B cell (primary cell): Measurements from ENCODE around the gene LHCGR. TPM values are rescaled to one million over a fixed set of nuclear protein-coding genes. Genes with fewer than 3 reads are reported as not detected.

Experiments
- ATAC-seq: fragments of 200-7000 bp; cut with Tn5 transposase; one replicate; pipeline ENCODE4 v1.10.0; 2021; ENCODE audit warnings: low read depth, mild to moderate bottlenecking, moderate number of reproducible peaks, moderate library complexity
- CTCF ChIA-PET: fragments of 350-600 bp; sonication (Branson Sonifier 250); formaldehyde crosslinking; loops from one replicate; lab custom pipeline; 2021; ENCODE audit warnings: antibody characterized with exemption, inconsistent platforms; lab: Charles Lee
- POLR2A ChIA-PET: fragments of 350-600 bp; sonication (Branson Sonifier 250); formaldehyde crosslinking; loops from one replicate; lab custom pipeline; 2021; ENCODE audit warnings: antibody characterized with exemption; lab: Charles Lee
- DNase-seq: peaks from one replicate; pipeline ENCODE4 v3.0.0; 2013
- H2AFZ ChIP-seq: 2 replicates; pipeline ENCODE4 v1.6.1; 2012; ENCODE audit warnings: mild to moderate bottlenecking, low read depth, low read length; ENCODE audit not compliant: insufficient read depth, poor library complexity, severe bottlenecking
- H3K27ac ChIP-seq, 2 donors: 1 replicate in 1 of 2; 2 replicates in 1 of 2; pipeline ENCODE4 v1.5.1; 2012 to 2013; ENCODE audit warnings: low read length in 2 of 2, mild to moderate bottlenecking in 2 of 2, moderate library complexity in 1 of 2
- H3K27me3 ChIP-seq, 4 experiments: fragments of 200-600 bp in 1 of 4; sonication (generic) in 1 of 4; replicated peaks in 1 of 4; 1 replicate in 2 of 4; 2 replicates in 2 of 4; pipeline versions ENCODE4 v1.6.1 to v1.7.0; 2013 to 2016; ENCODE audit warnings: low read length in 3 of 4, mild to moderate bottlenecking in 2 of 4, mixed read lengths in 1 of 4, moderate library complexity in 1 of 4; ENCODE audit not compliant: insufficient read depth in 4 of 4, control insufficient read depth in 3 of 4; ENCODE audit errors: control extremely low read depth in 1 of 4
- H3K36me3 ChIP-seq, 2 experiments: replicated peaks in 1 of 2; 1 replicate in 1 of 2; 2 replicates in 1 of 2; pipeline versions ENCODE4 v1.6.1 to v1.7.1; 2013; ENCODE audit warnings: low read length in 1 of 2; ENCODE audit not compliant: insufficient read depth in 2 of 2, control insufficient read depth in 1 of 2; ENCODE audit errors: control extremely low read depth in 1 of 2, extremely low read depth in 1 of 2
- H3K4me1 ChIP-seq, 2 donors: fragments of 200-600 bp in 1 of 2; sonication (generic) in 1 of 2; 1 replicate in 1 of 2; 2 replicates in 1 of 2; pipeline versions ENCODE4 v1.5.1 to v1.6.1; 2013 to 2017; ENCODE audit warnings: low read length in 2 of 2; ENCODE audit not compliant: control insufficient read depth in 2 of 2, insufficient read depth in 2 of 2
- H3K4me2 ChIP-seq: replicated peaks from 2 replicates; pipeline ENCODE3; 2012; ENCODE audit warnings: mild to moderate bottlenecking, low read depth, low read length; ENCODE audit not compliant: poor library complexity, severe bottlenecking
- H3K4me3 ChIP-seq, 5 experiments: fragments of 200-600 bp in 1 of 5; sonication (generic) in 1 of 5; 1 replicate in 3 of 5; 2 replicates in 2 of 5; pipeline versions ENCODE4 v1.5.1 to v1.7.0; 2011 to 2016; ENCODE audit warnings: low read length in 4 of 5, mild to moderate bottlenecking in 4 of 5, low read depth in 2 of 5, control low read depth in 1 of 5, moderate library complexity in 1 of 5; ENCODE audit not compliant: insufficient read depth in 1 of 5; ENCODE audit errors: control extremely low read depth in 1 of 5, extremely low read depth in 1 of 5
- H3K79me2 ChIP-seq: fragments of 200-600 bp; sonication (generic); one replicate; pipeline ENCODE4 v1.6.0; 2016; ENCODE audit warnings: low read length; ENCODE audit not compliant: control insufficient read depth, insufficient read depth
- H3K9ac ChIP-seq: fragments of 200-600 bp; sonication (generic); 2 replicates; pipeline ENCODE4 v1.6.1; 2017; ENCODE audit warnings: mild to moderate bottlenecking, low read length, moderate library complexity
- H3K9me3 ChIP-seq, 3 donors: one replicate each; pipeline versions ENCODE4 v1.6.1 to v1.7.1; 2013; ENCODE audit warnings: low read length in 2 of 3; ENCODE audit not compliant: control insufficient read depth in 2 of 3, insufficient read depth in 1 of 3; ENCODE audit errors: control extremely low read depth in 1 of 3
- H4K20me1 ChIP-seq: 2 replicates; pipeline ENCODE4 v1.6.0; 2012; ENCODE audit warnings: mild to moderate bottlenecking, low read length; ENCODE audit not compliant: insufficient read depth, control insufficient read depth, poor library complexity, severe bottlenecking
- H3K27ac Mint-ChIP-seq: one replicate; pipeline ENCODE4 v1.8.0; 2021; ENCODE audit warnings: mixed read lengths
- H3K27me3 Mint-ChIP-seq: one replicate; pipeline ENCODE4 v1.8.0; 2021; ENCODE audit warnings: mixed read lengths
- H3K4me1 Mint-ChIP-seq: one replicate; pipeline ENCODE4 v1.8.0; 2021; ENCODE audit warnings: mixed read lengths
- H3K4me3 Mint-ChIP-seq: one replicate; pipeline ENCODE4 v1.8.0; 2021; ENCODE audit warnings: mixed read lengths
- H3K9me3 Mint-ChIP-seq: one replicate; pipeline ENCODE4 v1.8.0; 2022; ENCODE audit warnings: mixed read lengths; ENCODE audit not compliant: insufficient read depth
- CTCF ChIP-seq: fragments of 200-600 bp; IDR thresholded peaks from one replicate; pipeline ENCODE4 v1.8.0; 2022; ENCODE audit warnings: antibody characterized with exemption, mild to moderate bottlenecking
- EZH2 ChIP-seq: IDR thresholded peaks from 2 replicates; pipeline ENCODE4 v1.6.1; 2012; ENCODE audit warnings: borderline replicate concordance, low read depth, mild to moderate bottlenecking, moderate library complexity, low read length; ENCODE audit not compliant: insufficient read depth, poor library complexity, severe bottlenecking
- WGBS: methylation state at CpG from one replicate; pipeline ENCODE4 v1.1.5; 2013; ENCODE audit warnings: missing lambda C conversion rate; ENCODE audit not compliant: insufficient coverage; 5-methylcytosine and 5-hydroxymethylcytosine counted together
- intact Hi-C: fragments of 100-400 bp; cut with micrococcal nuclease; formaldehyde crosslinking; loops from one replicate; pipeline ENCODE4 v1.10.0; 2022
- polyA plus RNA-seq: library from polyadenylated mRNA; depleted of rRNA; stranded (reverse); fragments of >200 nt; gene quantifications from 2 replicates; pipeline ENCODE4 v1.2.3, GENCODE V29; 2012
- total RNA-seq, 2 donors: library from RNA; stranded (reverse); fragments of 120-200 nt in 1 of 2; gene quantifications; 1 replicate in 1 of 2; 2 replicates in 1 of 2; pipeline versions ENCODE4 v1.2.3 to v1.2.4, GENCODE V29; 2013 to 2022

The LHCGR gene
- total and polyA plus RNA-seq, 2 donors (not counting 1 experiment from before 2014, with no cell fraction given) = not detected

GRCh38 chr2:48734576-48735303 is 20.8 kb downstream of the LHCGR start:
- H3K4me2 ChIP-seq = no peak overlapping the region
- Mint-ChIP-seq H3K4me3 (no peak overlapping the region), H3K27me3 (peaks cover 18% of the 10 kb centered on the region), H3K9me3 (peaks cover 2% of the 10 kb centered on the region), H3K4me1 (no peaks in the 10 kb centered on the region), H3K27ac (no peak overlapping the region)
- H3K36me3 ChIP-seq = no peaks in the 10 kb centered on the region
- no peak overlapping the region for H3K9ac ChIP-seq
- no peaks in the 10 kb centered on the region for H4K20me1 ChIP-seq
- no peaks in the 10 kb centered on the region for H3K79me2 ChIP-seq
- ChIA-PET CTCF (no interaction called here), POLR2A (no interaction called here)
- H3K4me3 ChIP-seq = no peak overlapping the region
- 89% methylated on average over 1 of the region's 5 CpGs for WGBS
- no peaks in the 10 kb centered on the region for H3K4me1 ChIP-seq
- ATAC-seq (no peak), DNase-seq (no peak)
- TF ChIP-seq EZH2 = no peak
- no peak for TF ChIP-seq CTCF
- H3K27ac ChIP-seq = no peak overlapping the region
- no peak overlapping the region for H2AFZ ChIP-seq
- intact Hi-C loops = no loop called here
- peaks cover 0 to 3% (median 0%) of the 10 kb centered on the region in 3 donors for H3K9me3 ChIP-seq
- peaks cover 0 to 3% (median 0%) of the 10 kb centered on the region in 4 experiments for H3K27me3 ChIP-seq

- CTCF ChIA-PET = no interaction called here
- TF ChIP-seq CTCF (no peak), EZH2 (no peak)
- DNase-seq (no peak), ATAC-seq (no peak)
- H3K36me3 ChIP-seq = no peaks in the 10 kb centered on the region
- H3K79me2 ChIP-seq = no peaks in the 10 kb centered on the region
- no peaks in the 10 kb centered on the region for H3K4me1 ChIP-seq
- no peak overlapping the region for H3K4me3 ChIP-seq
- H3K27me3 ChIP-seq = peaks cover 0 to 3% (median 0%) of the 10 kb centered on the region in 4 experiments
- no peak overlapping the region for H3K27ac ChIP-seq
- Mint-ChIP-seq H3K4me3 (no peak overlapping the region), H3K27me3 (peaks cover 24% of the 10 kb centered on the region), H3K9me3 (no peaks in the 10 kb centered on the region), H3K27ac (no peak overlapping the region), H3K4me1 (no peaks in the 10 kb centered on the region)
- H2AFZ ChIP-seq = no peak overlapping the region
- intact Hi-C loops = no loop called here
- H3K9ac ChIP-seq = no peak overlapping the region
- peaks cover 0 to 3% (median 0%) of the 10 kb centered on the region in 3 donors for H3K9me3 ChIP-seq
- H3K4me2 ChIP-seq = no peak overlapping the region
- WGBS = 38% methylated on average over 2 of the region's 2 CpGs
- POLR2A ChIA-PET = no interaction called here
- H4K20me1 ChIP-seq = no peaks in the 10 kb centered on the region
Observed at GRCh38 chr2:48733067-48733503, 22.4 kb downstream of the LHCGR start.
